ENCODE data around the gene CDR2L.

DNA sequence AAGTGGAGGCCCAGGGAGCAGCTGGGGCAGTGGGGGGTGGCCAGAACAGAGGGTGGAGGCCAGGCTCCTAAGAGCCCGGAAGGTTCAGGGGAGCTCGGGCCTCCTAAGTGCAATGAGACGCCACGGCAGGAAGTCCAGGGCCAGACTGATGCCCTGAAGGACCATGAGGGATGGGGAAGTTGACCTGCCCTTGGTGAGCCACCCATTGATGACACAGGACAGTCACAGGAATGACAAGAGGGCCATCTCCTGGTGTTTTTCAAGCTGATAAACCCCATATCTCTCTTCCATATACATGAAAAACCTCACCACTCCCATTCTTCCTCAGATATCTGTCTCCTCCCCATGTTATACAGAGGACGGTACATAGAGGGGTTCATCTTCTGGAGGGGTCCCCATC is 19.2 kb downstream of the CDR2L start:
- no peak for TF ChIP-seq EZH2phosphoT487 (IDR thresholded peaks at IDR 0.05; ENCODE audit: borderline replicate concordance, low read depth)
- no peak for TF ChIP-seq EP300 (IDR thresholded peaks at IDR 0.05; ENCODE audit: borderline replicate concordance in 1 of 2, low read depth in 1 of 2, low read length in 1 of 2)
- TF ChIP-seq YY1 (IDR thresholded peaks at IDR 0.05; ENCODE audit: low read depth): no peak
- no peak for TF ChIP-seq RFX5 (IDR thresholded peaks at IDR 0.05; ENCODE audit: low read length)
- TF ChIP-seq TAF1 (IDR thresholded peaks at IDR 0.05; ENCODE audit: borderline replicate concordance, low read depth, low read length): no peak
